HuH-7 (cell line): ENCODE results near the gene TMEM87B.
"Not testable (repeated sequence)": the region's sequence is repeated elsewhere in the genome, so short reads cannot be mapped to it uniquely, and the experiment has no call there.

Experiments used
- DNase-seq: peaks from one replicate; pipeline ENCODE4 v3.0.0; 2011; ENCODE audit warnings: low spot score

Gene TMEM87B

GRCh38 chr2:112133344-112133743 lies 78.3 kb downstream of the TMEM87B start:
- DNase-seq: no peak

GRCh38 chr2:112134120-112134519 lies 79.1 kb downstream of the TMEM87B start:
- no peak for DNase-seq

GRCh38 chr2:112136096-112136495 lies 81.0 kb downstream of the TMEM87B start:
- DNase-seq: no peak

- DNase-seq: peak; percentile 68
Observed at GRCh38 chr2:112137516-112138158, 82.6 kb downstream of the TMEM87B start.

- DNase-seq: peak; percentile 56
Observed at GRCh38 chr2:112138159-112139032, 83.3 kb downstream of the TMEM87B start, which contains the start of gene FBLN7. Gene FBLN7 (plus strand): TSS chr2:112138385. CDS start chr2:112138656, 271 bp downstream.

GRCh38 chr2:112139033-112139614 lies 84.1 kb downstream of the TMEM87B start:
- DNase-seq: not testable (repeated sequence)

GRCh38 chr2:112139661-112140204 lies 84.7 kb downstream of the TMEM87B start:
- DNase-seq: not testable (repeated sequence)

- DNase-seq: no peak
Observed at GRCh38 chr2:112140205-112140802, 85.2 kb downstream of the TMEM87B start.

GRCh38 chr2:112140899-112141625 lies 86.0 kb downstream of the TMEM87B start:
- DNase-seq: no peak

GRCh38 chr2:112141626-112142007 lies 86.5 kb downstream of the TMEM87B start:
- DNase-seq: no peak

GRCh38 chr2:112142525-112143078 lies 87.5 kb downstream of the TMEM87B start:
- no peak for DNase-seq

- DNase-seq: no peak
Observed at GRCh38 chr2:112143150-112143549, 88.1 kb downstream of the TMEM87B start.

- DNase-seq: no peak
Observed at GRCh38 chr2:112144966-112145365, 89.9 kb downstream of the TMEM87B start.

GRCh38 chr2:112147382-112148168 lies 92.5 kb downstream of the TMEM87B start:
- DNase-seq: no peak

- no peak for DNase-seq
Observed at GRCh38 chr2:112148477-112148876, 93.4 kb downstream of the TMEM87B start.

- no peak for DNase-seq
Observed at GRCh38 chr2:112149194-112149593, 94.1 kb downstream of the TMEM87B start.

- no peak for DNase-seq
Observed at GRCh38 chr2:112149866-112150435, 94.9 kb downstream of the TMEM87B start.

- no peak for DNase-seq
Observed at GRCh38 chr2:112150447-112150846, 95.4 kb downstream of the TMEM87B start.

GRCh38 chr2:112150851-112151250 lies 95.8 kb downstream of the TMEM87B start:
- no peak for DNase-seq

- no peak for DNase-seq
Observed at GRCh38 chr2:112151271-112151670, 96.2 kb downstream of the TMEM87B start.
